Measurements from ENCODE around the gene ASB9.

Gene ASB9

DNA sequence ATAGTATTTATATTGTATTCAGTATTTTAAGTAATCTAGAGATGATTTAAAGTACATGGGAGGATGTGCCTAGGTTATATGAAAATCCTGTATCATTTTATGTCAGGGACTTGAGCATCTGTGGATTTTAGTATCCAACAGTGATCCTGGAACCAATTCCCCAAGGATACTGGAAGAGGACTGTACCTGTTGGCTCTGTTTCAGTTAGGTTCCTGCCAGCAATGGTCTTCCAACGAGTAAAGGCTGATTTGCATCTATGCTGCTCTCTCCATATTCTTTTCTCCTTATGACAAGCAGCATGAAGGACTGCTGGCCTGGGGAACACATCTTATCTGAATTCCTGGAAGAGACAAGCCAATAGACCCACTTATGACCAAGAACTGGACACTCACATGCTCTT lies 34.9 kb downstream of the ASB9 start:
- no peak for TF ChIP-seq EZH2phosphoT487 (IDR thresholded peaks at IDR 0.05; ENCODE audit: low read depth)
- TF ChIP-seq, protein P1, sequence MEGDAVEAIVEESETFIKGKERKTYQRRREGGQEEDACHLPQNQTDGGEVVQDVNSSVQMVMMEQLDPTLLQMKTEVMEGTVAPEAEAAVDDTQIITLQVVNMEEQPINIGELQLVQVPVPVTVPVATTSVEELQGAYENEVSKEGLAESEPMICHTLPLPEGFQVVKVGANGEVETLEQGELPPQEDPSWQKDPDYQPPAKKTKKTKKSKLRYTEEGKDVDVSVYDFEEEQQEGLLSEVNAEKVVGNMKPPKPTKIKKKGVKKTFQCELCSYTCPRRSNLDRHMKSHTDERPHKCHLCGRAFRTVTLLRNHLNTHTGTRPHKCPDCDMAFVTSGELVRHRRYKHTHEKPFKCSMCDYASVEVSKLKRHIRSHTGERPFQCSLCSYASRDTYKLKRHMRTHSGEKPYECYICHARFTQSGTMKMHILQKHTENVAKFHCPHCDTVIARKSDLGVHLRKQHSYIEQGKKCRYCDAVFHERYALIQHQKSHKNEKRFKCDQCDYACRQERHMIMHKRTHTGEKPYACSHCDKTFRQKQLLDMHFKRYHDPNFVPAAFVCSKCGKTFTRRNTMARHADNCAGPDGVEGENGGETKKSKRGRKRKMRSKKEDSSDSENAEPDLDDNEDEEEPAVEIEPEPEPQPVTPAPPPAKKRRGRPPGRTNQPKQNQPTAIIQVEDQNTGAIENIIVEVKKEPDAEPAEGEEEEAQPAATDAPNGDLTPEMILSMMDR (IDR thresholded peaks at IDR 0.05; ENCODE audit: low read depth, low read length) = no peak
- Histone ChIP-seq H3K4me1 (ENCODE audit: low read length) (no peaks in the 10 kb centered on the region), H3K4me3 (ENCODE audit: low read length) (no peak overlapping the region), H3K9ac (ENCODE audit: low read length) (no peak overlapping the region), H3K27ac (ENCODE audit: low read length) (no peak overlapping the region), H2AFZ (ENCODE audit: low read depth, low read length) (no peak overlapping the region), H3K36me3 (replicated peaks; ENCODE audit: low read depth, low read length) (no peaks in the 10 kb centered on the region), H3K4me2 (ENCODE audit: low read length) (no peak overlapping the region), H3K27me3 (ENCODE audit: low read depth, low read length) (no peaks in the 10 kb centered on the region), H3K9me3 (ENCODE audit: insufficient read depth, low read length) (no peaks in the 10 kb centered on the region), H4K20me1 (ENCODE audit: insufficient read depth, low read length) (no peaks in the 10 kb centered on the region), H3K79me2 (ENCODE audit: low read length) (no peaks in the 10 kb centered on the region)

DNA sequence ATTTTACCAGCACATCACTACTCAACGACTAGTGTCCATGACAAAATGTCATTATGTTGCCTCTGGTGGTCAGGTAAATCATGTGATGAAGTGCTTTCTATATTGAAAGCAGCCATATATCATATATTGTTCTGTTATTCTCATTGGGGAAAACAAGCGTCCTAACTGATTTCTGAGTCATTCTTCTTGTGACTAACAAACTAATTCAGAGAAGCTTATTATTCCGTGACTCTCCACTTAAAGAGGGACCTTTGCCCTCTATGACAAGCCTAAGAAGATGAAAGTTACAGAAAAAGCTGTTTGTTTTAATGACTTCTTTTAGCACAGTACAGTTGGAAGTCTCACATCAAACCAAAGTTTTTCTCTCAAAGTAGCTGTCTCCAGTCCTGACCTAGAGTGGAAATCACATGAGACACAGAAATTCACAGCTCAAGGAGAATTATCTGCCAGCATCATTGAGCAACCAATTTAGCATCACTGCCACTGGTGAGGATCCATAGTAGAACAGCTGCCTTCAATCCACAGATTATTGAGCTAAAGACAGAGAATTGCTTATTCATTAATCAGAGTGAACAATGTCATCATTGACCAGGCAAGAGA lies 36.4 kb downstream of the ASB9 start:
- no peak overlapping the region for H2AFZ ChIP-seq (ENCODE audit: low read depth, low read length)
- H3K9ac ChIP-seq (ENCODE audit: low read length) = no peak overlapping the region
- no peaks in the 10 kb centered on the region for H3K9me3 ChIP-seq (ENCODE audit: insufficient read depth, low read length)
- no peak overlapping the region for H3K27ac ChIP-seq (ENCODE audit: low read length)
- H3K27me3 ChIP-seq (ENCODE audit: low read depth, low read length) = no peaks in the 10 kb centered on the region
- TF ChIP-seq EZH2phosphoT487 (IDR thresholded peaks at IDR 0.05; ENCODE audit: low read depth) = no peak
- TF ChIP-seq, protein P1 (IDR thresholded peaks at IDR 0.05; ENCODE audit: low read depth, low read length) = no peak
- no peaks in the 10 kb centered on the region for H4K20me1 ChIP-seq (ENCODE audit: insufficient read depth, low read length)
- H3K36me3 ChIP-seq (replicated peaks; ENCODE audit: low read depth, low read length) = no peaks in the 10 kb centered on the region
- no peaks in the 10 kb centered on the region for H3K4me1 ChIP-seq (ENCODE audit: low read length)
- no peaks in the 10 kb centered on the region for H3K79me2 ChIP-seq (ENCODE audit: low read length)
- no peak overlapping the region for H3K4me2 ChIP-seq (ENCODE audit: low read length)
- H3K4me3 ChIP-seq (ENCODE audit: low read length) = no peak overlapping the region

DNA sequence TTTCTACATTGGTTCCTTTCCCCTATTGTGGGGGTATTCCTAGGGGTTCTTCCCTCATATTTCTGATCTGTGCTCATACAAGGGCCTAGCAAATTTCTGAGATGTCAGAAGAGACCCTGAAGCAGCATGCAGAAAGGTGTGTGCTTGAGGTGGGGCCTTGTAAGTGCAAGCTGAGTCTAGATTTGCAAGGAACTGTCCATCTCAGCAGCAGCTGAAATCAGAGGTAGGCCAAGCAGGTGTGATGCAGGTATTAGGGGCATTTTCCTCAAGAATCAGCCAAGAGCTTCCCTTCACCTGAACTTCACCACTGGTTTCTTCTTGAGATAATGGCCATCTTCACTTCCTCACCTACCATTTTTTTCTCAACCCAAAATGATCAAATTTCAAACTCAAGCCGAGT lies 45.1 kb downstream of the ASB9 start:
- no peaks in the 10 kb centered on the region for H4K20me1 ChIP-seq (ENCODE audit: insufficient read depth, low read length)
- no peak overlapping the region for H2AFZ ChIP-seq (ENCODE audit: low read depth, low read length)
- no peak overlapping the region for H3K27ac ChIP-seq (ENCODE audit: low read length)
- no peaks in the 10 kb centered on the region for H3K79me2 ChIP-seq (ENCODE audit: low read length)
- H3K36me3 ChIP-seq (replicated peaks; ENCODE audit: low read depth, low read length) = no peaks in the 10 kb centered on the region
- no peak overlapping the region for H3K9ac ChIP-seq (ENCODE audit: low read length)
- no peak for TF ChIP-seq EZH2phosphoT487 (IDR thresholded peaks at IDR 0.05; ENCODE audit: low read depth)
- TF ChIP-seq, protein P1 (IDR thresholded peaks at IDR 0.05; ENCODE audit: low read depth, low read length) = no peak
- no peak overlapping the region for H3K4me3 ChIP-seq (ENCODE audit: low read length)
- no peaks in the 10 kb centered on the region for H3K9me3 ChIP-seq (ENCODE audit: insufficient read depth, low read length)
- H3K27me3 ChIP-seq (ENCODE audit: low read depth, low read length) = no peaks in the 10 kb centered on the region
- H3K4me1 ChIP-seq (ENCODE audit: low read length) = no peaks in the 10 kb centered on the region
- H3K4me2 ChIP-seq (ENCODE audit: low read length) = no peak overlapping the region

DNA sequence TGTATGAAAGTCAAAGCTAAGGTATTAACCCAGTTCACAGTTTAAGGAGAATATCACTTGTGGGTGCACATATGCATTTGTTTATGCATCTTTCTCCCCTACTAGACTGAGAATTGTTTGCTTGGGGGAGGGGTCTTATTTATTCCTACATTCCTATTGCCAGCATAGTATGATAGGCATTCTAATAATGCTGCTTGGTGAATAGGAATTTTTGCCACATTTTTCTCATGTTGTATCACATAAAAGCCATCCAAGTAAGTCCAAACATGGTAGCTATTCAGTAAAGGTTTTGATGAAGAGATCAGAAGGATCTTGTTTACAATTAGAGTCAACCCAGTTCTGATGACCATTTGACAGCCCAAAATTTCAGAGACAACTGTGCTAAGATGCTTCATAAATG lies 48.6 kb downstream of the ASB9 start:
- no peaks in the 10 kb centered on the region for H4K20me1 ChIP-seq (ENCODE audit: insufficient read depth, low read length)
- H3K9ac ChIP-seq (ENCODE audit: low read length) = no peak overlapping the region
- no peaks in the 10 kb centered on the region for H3K4me1 ChIP-seq (ENCODE audit: low read length)
- H3K79me2 ChIP-seq (ENCODE audit: low read length) = no peaks in the 10 kb centered on the region
- no peak overlapping the region for H3K4me2 ChIP-seq (ENCODE audit: low read length)
- H3K27me3 ChIP-seq (ENCODE audit: low read depth, low read length) = no peaks in the 10 kb centered on the region
- H3K9me3 ChIP-seq (ENCODE audit: insufficient read depth, low read length) = no peaks in the 10 kb centered on the region
- H3K36me3 ChIP-seq (replicated peaks; ENCODE audit: low read depth, low read length) = no peaks in the 10 kb centered on the region
- no peak overlapping the region for H2AFZ ChIP-seq (ENCODE audit: low read depth, low read length)
- H3K27ac ChIP-seq (ENCODE audit: low read length) = no peak overlapping the region
- TF ChIP-seq EZH2phosphoT487 (IDR thresholded peaks at IDR 0.05; ENCODE audit: low read depth) = no peak
- TF ChIP-seq, protein P1 (IDR thresholded peaks at IDR 0.05; ENCODE audit: low read depth, low read length) = no peak
- no peak overlapping the region for H3K4me3 ChIP-seq (ENCODE audit: low read length)
